Stimulated activated memory B cell treated with anti-CD40 and anti-IgM and Interleukin-4, amounts not matched to agents 10 μg/mL and 1 μg/mL and 100 μg/mL, for 72 hours (primary cell): Measurements from ENCODE around the gene SLC45A2.

Source experiments
- ATAC-seq: fragments of 150-1000 bp; cut with Tn5 transposase; 2 replicates; pipeline ENCODE4 v1.10.0; 2021
- H3K27ac Mint-ChIP-seq: one replicate; pipeline ENCODE4 v1.8.0; 2022; ENCODE audit warnings: mild to moderate bottlenecking, mixed read lengths
- H3K27me3 Mint-ChIP-seq: one replicate; pipeline ENCODE4 v1.8.0; 2022; ENCODE audit warnings: mixed read lengths
- H3K36me3 Mint-ChIP-seq: one replicate; pipeline ENCODE4 v1.8.0; 2022; ENCODE audit warnings: mixed read lengths
- H3K4me1 Mint-ChIP-seq: one replicate; pipeline ENCODE4 v1.8.0; 2022; ENCODE audit warnings: mixed read lengths
- H3K4me3 Mint-ChIP-seq: one replicate; pipeline ENCODE4 v1.8.0; 2022; ENCODE audit warnings: mild to moderate bottlenecking, moderate library complexity, mixed read lengths
- H3K9me3 Mint-ChIP-seq: one replicate; pipeline ENCODE4 v1.8.0; 2022; ENCODE audit warnings: mixed read lengths

SLC45A2 gene

GRCh38 chr5:33994845-33995244 is 10.4 kb upstream of the SLC45A2 start:
- peaks cover 31% of the 10 kb centered on the region for H3K36me3 Mint-ChIP-seq
- H3K4me1 Mint-ChIP-seq: peaks cover 6% of the 10 kb centered on the region
- H3K9me3 Mint-ChIP-seq: no peaks in the 10 kb centered on the region
- H3K4me3 Mint-ChIP-seq: no peak overlapping the region
- H3K27me3 Mint-ChIP-seq: no peaks in the 10 kb centered on the region
- H3K27ac Mint-ChIP-seq: no peak overlapping the region
- ATAC-seq: no peak

GRCh38 chr5:33992864-33993263 is 8.4 kb upstream of the SLC45A2 start:
- Mint-ChIP-seq H3K4me1 (peaks cover 6% of the 10 kb centered on the region), H3K27me3 (no peaks in the 10 kb centered on the region), H3K4me3 (no peak overlapping the region), H3K36me3 (peaks cover 48% of the 10 kb centered on the region), H3K27ac (no peak overlapping the region), H3K9me3 (no peaks in the 10 kb centered on the region)
- ATAC-seq: no peak

GRCh38 chr5:33985447-33985846 is 954 bp upstream of the SLC45A2 start:
- peaks cover 18% of the 10 kb centered on the region for H3K36me3 Mint-ChIP-seq
- ATAC-seq: no peak
- H3K27me3 Mint-ChIP-seq: no peaks in the 10 kb centered on the region
- no peak overlapping the region for H3K27ac Mint-ChIP-seq
- H3K4me1 Mint-ChIP-seq: no peaks in the 10 kb centered on the region
- no peaks in the 10 kb centered on the region for H3K9me3 Mint-ChIP-seq
- no peak overlapping the region for H3K4me3 Mint-ChIP-seq

GRCh38 chr5:33984178-33984577 is 315 bp downstream of the SLC45A2 start:
- H3K36me3 Mint-ChIP-seq: peaks cover 14% of the 10 kb centered on the region
- H3K4me1 Mint-ChIP-seq: no peaks in the 10 kb centered on the region
- H3K27me3 Mint-ChIP-seq: no peaks in the 10 kb centered on the region
- no peak overlapping the region for H3K4me3 Mint-ChIP-seq
- H3K27ac Mint-ChIP-seq: no peak overlapping the region
- H3K9me3 Mint-ChIP-seq: no peaks in the 10 kb centered on the region
- no peak for ATAC-seq

- Mint-ChIP-seq H3K27me3 (no peaks in the 10 kb centered on the region), H3K4me1 (no peaks in the 10 kb centered on the region), H3K36me3 (peaks cover 4% of the 10 kb centered on the region), H3K9me3 (no peaks in the 10 kb centered on the region), H3K4me3 (no peak overlapping the region), H3K27ac (no peak overlapping the region)
- ATAC-seq: no peak
These were observed 2.9 kb downstream of the SLC45A2 start for GRCh38 chr5:33981408-33982162.

- H3K27me3 Mint-ChIP-seq: no peaks in the 10 kb centered on the region
- no peak overlapping the region for H3K4me3 Mint-ChIP-seq
- no peaks in the 10 kb centered on the region for H3K4me1 Mint-ChIP-seq
- H3K36me3 Mint-ChIP-seq: peaks cover 4% of the 10 kb centered on the region
- H3K27ac Mint-ChIP-seq: no peak overlapping the region
- no peak for ATAC-seq
- H3K9me3 Mint-ChIP-seq: no peaks in the 10 kb centered on the region
These were observed 4.5 kb downstream of the SLC45A2 start for GRCh38 chr5:33980030-33980429.

GRCh38 chr5:33978306-33978705 is 6.2 kb downstream of the SLC45A2 start:
- no peaks in the 10 kb centered on the region for H3K4me1 Mint-ChIP-seq
- no peak overlapping the region for H3K4me3 Mint-ChIP-seq
- peaks cover 4% of the 10 kb centered on the region for H3K36me3 Mint-ChIP-seq
- no peak for ATAC-seq
- no peaks in the 10 kb centered on the region for H3K27me3 Mint-ChIP-seq
- no peaks in the 10 kb centered on the region for H3K9me3 Mint-ChIP-seq
- H3K27ac Mint-ChIP-seq: no peak overlapping the region

GRCh38 chr5:33976307-33976706 is 8.2 kb downstream of the SLC45A2 start:
- Mint-ChIP-seq H3K4me3 (no peak overlapping the region), H3K36me3 (peaks cover 4% of the 10 kb centered on the region), H3K4me1 (no peaks in the 10 kb centered on the region), H3K27me3 (no peaks in the 10 kb centered on the region), H3K9me3 (no peaks in the 10 kb centered on the region), H3K27ac (no peak overlapping the region)
- no peak for ATAC-seq

GRCh38 chr5:33975852-33976251 is 8.6 kb downstream of the SLC45A2 start:
- no peak for ATAC-seq

GRCh38 chr5:33973271-33973670 is 11.2 kb downstream of the SLC45A2 start:
- Mint-ChIP-seq H3K27me3 (no peaks in the 10 kb centered on the region), H3K36me3 (peaks cover 4% of the 10 kb centered on the region), H3K4me3 (no peak overlapping the region), H3K4me1 (no peaks in the 10 kb centered on the region), H3K9me3 (no peaks in the 10 kb centered on the region), H3K27ac (no peak overlapping the region)
- no peak for ATAC-seq

More at GRCh38 chr5:33975852-33976251, 8.6 kb downstream of the SLC45A2 start:
- H3K36me3 Mint-ChIP-seq: peaks cover 4% of the 10 kb centered on the region
- H3K4me1 Mint-ChIP-seq: no peaks in the 10 kb centered on the region
- no peak overlapping the region for H3K4me3 Mint-ChIP-seq
- H3K9me3 Mint-ChIP-seq: no peaks in the 10 kb centered on the region
- H3K27me3 Mint-ChIP-seq: no peaks in the 10 kb centered on the region
- H3K27ac Mint-ChIP-seq: no peak overlapping the region

- Mint-ChIP-seq H3K4me3 (no peak overlapping the region), H3K9me3 (no peaks in the 10 kb centered on the region), H3K27me3 (no peaks in the 10 kb centered on the region), H3K4me1 (no peaks in the 10 kb centered on the region), H3K27ac (no peak overlapping the region), H3K36me3 (no peaks in the 10 kb centered on the region)
- no peak for ATAC-seq
These were observed 14.7 kb downstream of the SLC45A2 start for GRCh38 chr5:33969572-33970452.

- no peak overlapping the region for H3K4me3 Mint-ChIP-seq
- H3K9me3 Mint-ChIP-seq: no peaks in the 10 kb centered on the region
- no peaks in the 10 kb centered on the region for H3K4me1 Mint-ChIP-seq
- H3K36me3 Mint-ChIP-seq: no peaks in the 10 kb centered on the region
- H3K27ac Mint-ChIP-seq: no peak overlapping the region
- no peaks in the 10 kb centered on the region for H3K27me3 Mint-ChIP-seq
- ATAC-seq: no peak
These were observed 16.1 kb downstream of the SLC45A2 start for GRCh38 chr5:33968211-33969005.

GRCh38 chr5:33966805-33967204 is 17.7 kb downstream of the SLC45A2 start:
- Mint-ChIP-seq H3K36me3 (no peaks in the 10 kb centered on the region), H3K27ac (no peak overlapping the region), H3K4me1 (no peaks in the 10 kb centered on the region), H3K27me3 (peaks cover 5% of the 10 kb centered on the region), H3K4me3 (no peak overlapping the region), H3K9me3 (no peaks in the 10 kb centered on the region)
- no peak for ATAC-seq

- Mint-ChIP-seq H3K27me3 (peaks cover 13% of the 10 kb centered on the region), H3K27ac (no peak overlapping the region), H3K9me3 (no peaks in the 10 kb centered on the region), H3K36me3 (no peaks in the 10 kb centered on the region), H3K4me1 (no peaks in the 10 kb centered on the region), H3K4me3 (no peak overlapping the region)
- ATAC-seq: no peak
These were observed 20.3 kb downstream of the SLC45A2 start for GRCh38 chr5:33964132-33964700.

GRCh38 chr5:33958176-33958575 is 26.3 kb downstream of the SLC45A2 start:
- H3K9me3 Mint-ChIP-seq: peaks cover 4% of the 10 kb centered on the region
- no peaks in the 10 kb centered on the region for H3K36me3 Mint-ChIP-seq
- H3K27me3 Mint-ChIP-seq: peaks cover 19% of the 10 kb centered on the region
- H3K4me1 Mint-ChIP-seq: no peaks in the 10 kb centered on the region
- no peak for ATAC-seq
- no peak overlapping the region for H3K4me3 Mint-ChIP-seq
- no peak overlapping the region for H3K27ac Mint-ChIP-seq
